Activated CD4-positive, alpha-beta T cell treated with anti-CD3 and anti-CD28 coated beads, Interleukin-2, Interleukin-4, amounts not matched to agents 100 ng/mL and 50 ng/mL, durations not matched to agents 16 hours and 8 hours (primary cell): Measurements from ENCODE around the gene TNFAIP3.
"Not testable (repeated sequence)": the region's sequence is repeated elsewhere in the genome, so short reads cannot be mapped to it uniquely, and the experiment has no call there.

Source experiments
- DNase-seq: peaks from one replicate; pipeline ENCODE4 v3.0.0-alpha.2; 2020; ENCODE audit warnings: low spot score

The TNFAIP3 gene

DNA sequence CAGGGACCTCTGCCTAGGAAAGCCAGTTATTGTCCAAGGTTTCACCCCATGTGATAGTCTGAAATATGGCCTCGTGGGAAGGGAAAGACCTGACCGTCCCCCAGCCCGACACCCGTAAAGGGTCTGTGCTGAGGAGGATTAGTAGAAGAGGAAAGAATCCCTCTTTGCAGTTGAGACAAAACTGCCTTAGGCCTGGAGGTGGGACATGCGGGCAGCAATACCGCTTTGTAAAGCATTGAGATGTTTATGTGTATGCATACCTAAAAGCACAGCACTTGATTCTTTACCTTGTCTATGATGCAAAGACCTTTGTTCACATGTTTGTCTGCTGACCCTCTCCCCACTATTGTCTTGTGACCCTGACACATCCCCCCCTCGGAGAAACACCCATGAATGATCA, 22.3 kb upstream of the TNFAIP3 start:
- DNase-seq: not testable (repeated sequence)

DNA sequence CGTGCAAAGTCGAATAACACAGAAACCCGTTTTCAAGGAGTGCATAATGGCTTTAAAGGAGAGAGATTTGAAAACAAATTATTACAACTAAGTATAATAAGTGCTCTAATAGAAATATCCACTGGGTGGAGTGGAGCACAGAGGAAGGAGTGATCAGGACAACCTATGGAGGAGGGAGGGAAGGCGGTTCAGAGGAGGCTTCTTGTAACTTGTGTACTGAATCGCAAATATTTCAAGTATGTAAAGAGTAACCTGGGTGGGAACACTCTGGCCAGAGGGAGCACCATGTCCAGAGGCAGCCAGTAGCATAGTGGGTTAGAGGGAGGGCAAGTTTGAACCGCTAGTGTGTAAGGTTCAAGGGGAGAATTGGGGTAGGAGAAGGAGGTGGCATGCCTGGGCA, 21.6 kb upstream of the TNFAIP3 start:
- DNase-seq: no peak

DNA sequence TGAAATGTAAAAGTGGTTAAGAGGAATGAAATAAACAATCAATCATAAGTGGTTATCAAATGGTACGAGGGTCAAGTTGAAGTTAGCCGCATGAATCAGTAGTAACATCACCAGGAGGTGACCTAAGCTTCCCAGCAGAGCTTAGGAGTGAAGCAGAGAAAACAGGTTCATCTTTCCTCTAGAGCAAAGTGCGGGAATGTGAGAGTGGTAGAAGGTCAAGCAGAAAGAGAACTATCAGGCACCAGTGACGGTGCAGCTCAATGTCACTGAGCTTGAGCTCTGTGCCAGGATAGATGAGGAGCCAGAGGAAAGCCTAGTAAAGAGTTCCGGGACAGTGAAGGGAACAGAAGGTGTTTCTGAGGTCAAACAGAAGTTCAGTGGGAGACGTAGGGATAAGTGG, 20.8 kb upstream of the TNFAIP3 start:
- DNase-seq: no peak

DNA sequence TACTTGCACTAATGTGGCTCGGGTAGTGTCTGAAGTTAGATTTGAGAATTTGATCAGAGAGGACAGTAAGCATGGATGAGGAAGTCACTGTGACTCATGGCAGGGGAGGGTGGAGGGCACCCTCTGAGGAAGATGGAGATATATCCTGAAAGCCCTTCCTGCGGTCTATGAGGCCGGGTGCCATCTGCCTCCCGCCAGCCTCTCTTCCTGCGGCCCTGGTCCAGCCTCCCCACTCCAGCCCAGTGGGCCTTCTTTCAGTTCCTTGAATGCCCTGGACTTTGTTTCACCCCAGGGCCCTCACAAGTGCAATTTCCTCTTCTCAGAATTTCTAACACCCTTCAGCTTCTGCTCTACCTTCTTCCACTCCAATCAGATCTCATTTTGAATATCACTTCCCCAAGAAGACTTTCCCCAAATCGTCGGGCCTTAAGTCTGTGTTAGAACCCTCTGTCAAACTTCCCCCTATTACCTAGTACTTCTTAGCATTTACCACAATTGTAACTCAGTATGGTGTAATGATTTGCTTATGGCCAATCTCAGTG, 20.2 kb upstream of the TNFAIP3 start:
- no peak for DNase-seq

DNA sequence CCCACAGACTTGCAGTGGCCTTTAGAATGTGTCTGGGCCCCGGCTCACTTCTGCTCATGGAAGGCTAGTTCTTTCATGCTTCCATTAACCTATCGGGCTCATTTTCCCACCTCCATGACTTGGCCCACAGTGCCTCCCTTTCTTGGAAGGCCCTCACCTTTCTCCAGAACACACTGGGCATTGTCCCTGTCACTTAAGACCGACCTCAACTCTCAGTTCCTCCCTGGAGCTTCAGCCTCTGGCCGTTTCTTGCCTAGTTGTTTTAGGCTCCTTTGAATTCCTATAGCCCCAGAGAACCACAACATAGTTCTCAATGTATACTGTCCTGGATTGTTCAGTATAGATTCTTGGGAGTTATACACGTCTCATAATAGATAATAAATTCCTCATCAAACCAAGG, 19.3 kb upstream of the TNFAIP3 start:
- DNase-seq: no peak

DNA sequence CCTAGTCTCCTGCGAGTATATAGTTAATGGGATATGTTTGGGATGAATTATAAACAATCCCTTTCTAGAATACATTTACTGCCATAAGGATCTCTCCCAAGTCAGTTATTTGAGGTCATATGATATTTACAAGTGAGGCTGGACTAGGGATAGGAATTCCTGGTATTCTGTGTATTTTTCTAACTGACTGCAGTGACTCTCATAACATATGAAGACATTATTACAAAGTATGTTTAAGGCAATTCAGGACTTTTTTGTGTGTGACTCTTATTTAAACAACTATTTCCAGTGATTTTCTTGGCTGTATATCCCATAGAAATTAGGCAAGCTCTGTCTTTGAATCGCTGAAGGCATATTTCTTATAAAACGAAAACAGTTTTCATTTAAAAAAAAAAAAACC, 18.4 kb upstream of the TNFAIP3 start:
- DNase-seq: no peak

DNA sequence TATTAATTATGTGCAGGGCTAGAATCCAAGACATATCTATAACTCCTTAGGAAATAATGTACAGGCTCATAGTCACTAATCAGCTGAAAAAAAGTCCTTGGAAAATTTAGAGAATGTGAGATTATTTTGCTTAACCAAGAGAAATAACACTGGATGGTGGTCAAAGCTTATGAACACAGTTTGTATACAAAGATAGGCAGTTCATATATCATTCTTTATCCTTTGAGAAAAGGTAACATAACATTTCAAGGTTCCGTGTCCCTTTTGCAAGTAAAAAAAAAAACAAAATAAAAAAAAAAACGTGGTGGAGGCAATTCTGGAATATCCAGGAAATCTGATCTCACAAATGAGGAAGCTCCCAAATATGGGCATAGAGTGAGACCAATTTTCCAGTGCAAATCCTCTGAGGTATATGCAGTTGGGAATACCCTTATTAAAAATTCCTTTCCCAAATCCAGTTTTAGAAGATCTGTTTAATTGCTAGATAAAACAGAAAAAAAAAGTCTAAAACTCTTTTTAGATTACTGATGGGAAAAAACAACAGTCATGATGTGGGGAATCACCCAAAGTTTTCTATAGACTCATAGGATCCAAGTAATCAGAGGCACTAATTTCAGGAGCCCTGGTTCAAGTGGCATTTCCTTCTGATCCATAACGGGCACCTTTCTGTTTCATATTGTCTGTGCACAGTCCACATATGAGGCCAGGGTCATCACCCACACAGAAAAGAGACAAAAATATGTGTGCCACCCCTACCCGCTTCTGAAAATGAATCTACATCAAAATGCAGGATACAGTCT, 17.7 kb upstream of the TNFAIP3 start:
- DNase-seq: peak; percentile 84

DNA sequence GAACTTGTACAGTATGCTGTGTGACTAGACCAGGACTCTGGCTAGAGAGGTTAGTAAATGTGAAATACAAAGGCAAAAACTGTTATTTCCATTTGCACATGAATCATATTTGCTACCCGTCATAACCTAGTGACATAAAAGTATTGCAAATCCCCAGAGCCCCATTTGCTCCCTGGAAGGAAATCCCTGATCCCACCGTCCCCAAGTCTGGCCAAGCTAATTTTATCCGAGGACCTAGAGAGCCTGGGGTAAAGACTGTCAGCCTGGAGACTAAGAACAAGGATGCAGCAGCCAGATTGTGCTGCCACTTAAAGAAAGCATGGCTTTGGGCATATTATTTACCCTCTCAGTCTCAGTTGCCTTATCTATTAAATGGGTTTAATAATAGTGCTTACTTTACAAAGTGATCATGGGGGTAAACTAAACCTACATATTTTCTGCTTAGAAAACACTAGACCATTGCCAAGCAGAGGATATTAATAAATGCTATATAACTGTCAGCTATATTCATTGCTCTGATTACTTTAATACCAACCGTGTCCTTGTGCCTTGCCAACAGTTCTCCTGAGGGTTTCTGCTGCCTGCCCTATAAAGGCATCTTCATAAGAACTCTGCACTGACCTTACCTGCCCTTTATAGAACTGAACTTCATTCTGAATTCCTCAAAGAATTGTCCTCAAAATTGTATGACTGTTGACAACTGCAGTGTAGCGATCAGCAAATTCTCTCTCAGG, 16.9 kb upstream of the TNFAIP3 start:
- no peak for DNase-seq

DNA sequence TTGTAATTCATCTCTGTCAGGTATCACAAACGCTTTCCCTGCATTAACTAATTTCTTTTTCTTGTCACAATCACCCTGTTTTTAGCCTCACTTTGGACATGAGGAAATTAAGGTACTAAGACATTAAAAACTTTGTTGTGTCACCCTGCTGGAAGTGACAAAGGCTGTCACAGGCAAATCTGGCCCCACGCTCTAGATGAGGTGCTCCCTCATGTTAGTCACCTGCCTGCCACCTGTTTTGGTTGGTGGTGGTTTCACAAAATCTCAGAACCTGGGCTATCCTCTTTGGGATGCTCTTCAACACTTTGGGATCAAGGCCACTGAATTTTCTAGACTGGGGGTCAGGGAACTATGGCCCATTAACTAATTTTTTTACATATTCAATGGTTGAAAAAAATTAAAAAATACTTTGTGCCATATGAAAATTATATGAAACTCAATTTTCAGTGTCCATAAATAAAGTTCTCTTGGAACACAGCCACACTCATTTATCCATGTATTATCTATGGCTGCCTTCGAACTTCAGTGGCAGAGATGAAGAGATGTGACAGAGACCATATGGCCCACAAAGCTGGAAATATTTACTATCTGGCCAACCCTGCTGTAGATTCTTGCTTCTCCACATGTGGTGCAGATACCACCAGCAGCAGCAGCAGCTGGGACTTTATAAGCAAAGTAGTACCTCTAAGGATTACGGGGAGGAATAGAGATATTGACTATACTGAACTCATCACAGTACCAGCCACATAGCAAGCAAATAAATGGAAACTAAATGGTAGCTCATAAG, 16.1 kb upstream of the TNFAIP3 start:
- no peak for DNase-seq

DNA sequence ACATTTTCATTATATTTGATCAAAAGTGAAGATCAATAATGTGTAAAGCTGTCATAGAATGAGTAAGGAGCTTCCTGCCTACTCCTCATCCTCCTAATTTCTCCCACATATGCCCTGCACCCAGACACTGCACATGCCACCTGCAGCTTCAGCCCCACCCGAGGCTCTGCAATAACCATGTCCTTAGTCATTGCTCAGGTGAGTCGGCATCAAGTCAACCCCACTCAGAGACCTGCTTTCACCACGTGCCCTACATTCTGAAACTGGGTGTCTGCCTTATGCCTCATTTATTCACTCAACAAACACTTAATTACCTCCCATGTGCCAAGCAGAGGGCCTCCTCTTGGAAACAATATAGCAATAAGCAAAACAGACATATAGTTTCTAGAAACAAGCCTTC, 15.4 kb upstream of the TNFAIP3 start:
- DNase-seq: no peak

DNA sequence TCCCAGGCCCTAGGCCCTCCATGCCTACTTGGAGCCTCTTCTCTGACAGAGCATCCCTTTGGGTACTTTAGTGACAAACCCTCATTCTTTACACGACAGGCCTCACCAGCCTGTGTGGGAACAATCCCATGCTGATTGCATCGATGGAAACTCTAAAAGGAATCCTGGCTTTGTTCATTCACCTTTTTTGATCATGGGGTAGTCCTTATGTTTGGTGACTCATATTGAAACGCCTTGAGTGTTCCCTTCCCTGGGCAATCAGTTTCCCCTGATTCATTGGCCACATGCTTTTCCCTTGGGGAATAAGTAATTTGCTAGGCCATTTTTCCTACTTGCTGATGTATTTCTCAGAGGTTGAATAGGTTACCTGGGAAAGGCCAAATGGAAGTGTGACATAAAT, 14.7 kb upstream of the TNFAIP3 start:
- no peak for DNase-seq

DNA sequence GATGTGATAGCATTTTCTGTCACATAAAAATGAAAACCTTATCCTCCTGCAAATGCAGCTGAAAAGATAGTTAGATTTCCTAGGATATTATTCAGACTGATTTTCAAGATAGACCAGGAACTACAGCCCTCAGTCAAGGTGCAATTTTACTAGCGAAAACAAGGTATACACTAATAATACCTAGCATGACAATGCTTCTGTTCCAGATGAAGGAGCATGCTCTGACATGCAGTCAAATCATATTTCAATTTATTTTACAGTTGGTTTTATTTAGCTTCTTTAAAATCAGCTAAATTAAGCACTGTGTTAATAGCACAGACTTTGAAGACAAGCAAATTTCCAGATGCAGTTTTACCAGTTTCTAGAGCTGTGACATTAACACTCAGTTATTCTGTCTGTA, 14.2 kb upstream of the TNFAIP3 start:
- no peak for DNase-seq

DNA sequence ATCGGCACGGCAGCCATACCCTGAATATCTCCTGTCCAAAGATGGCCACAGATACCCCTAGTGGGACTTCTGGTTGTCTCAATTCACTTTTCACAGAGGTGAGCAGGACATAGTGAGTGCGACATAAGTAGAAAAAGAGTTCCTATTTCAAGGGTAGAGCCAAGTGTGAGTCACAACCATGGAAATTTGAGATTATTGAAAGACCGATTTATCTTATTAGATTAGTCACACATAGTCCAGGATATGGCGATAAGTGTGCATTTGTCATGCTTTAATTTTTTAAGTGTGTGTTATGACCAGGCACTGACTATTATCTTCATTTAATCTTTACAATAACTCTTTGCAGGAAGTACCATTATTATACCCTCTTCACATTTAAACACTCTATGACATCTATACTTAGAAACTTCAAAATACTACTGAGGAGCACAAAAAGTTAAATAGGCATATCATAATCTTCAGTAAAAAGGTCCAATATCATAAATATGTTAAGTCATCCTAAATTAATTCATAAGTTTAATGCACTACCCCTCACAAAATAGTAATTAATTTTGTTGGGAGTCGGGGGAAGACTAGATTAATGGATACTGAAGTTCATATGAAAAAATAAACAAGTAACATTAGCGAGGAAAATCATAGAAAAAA, 13.4 kb upstream of the TNFAIP3 start:
- DNase-seq: no peak

DNA sequence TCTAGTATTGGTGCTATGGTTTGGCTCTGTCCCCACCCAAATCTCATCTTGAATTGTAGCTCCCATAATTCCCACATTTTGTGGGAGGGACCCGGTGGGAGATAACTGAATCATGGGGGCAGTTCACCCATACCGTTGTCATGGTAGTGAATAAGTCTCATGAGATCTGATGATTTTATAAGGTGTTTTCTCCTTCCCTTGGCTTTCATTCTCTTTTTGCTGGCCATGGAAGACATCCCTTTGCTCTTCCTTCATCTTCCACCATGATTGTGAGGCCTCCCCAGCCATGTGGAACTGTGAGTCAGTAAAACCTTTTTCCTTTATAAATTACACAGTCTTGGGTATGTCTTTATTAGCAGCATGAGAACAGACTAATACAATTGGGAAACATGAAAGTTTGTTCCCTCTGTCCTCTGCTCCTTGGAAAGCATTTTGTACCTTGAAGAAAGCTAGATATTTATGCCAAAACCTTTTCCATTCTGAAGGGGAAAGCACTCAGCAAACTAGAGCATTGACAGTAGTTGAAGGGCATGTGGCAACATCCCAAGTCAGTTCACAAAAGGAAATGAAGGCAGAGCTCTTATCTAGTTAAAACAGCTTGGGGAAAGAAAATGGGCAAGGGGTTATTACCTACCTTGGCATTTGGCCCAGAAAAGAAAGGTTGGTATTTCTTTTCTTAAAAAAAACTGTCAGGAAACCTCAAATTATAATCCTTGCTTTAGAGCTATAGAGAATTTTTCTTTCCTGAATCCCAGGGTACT, 10.7 kb upstream of the TNFAIP3 start:
- DNase-seq: no peak

DNA sequence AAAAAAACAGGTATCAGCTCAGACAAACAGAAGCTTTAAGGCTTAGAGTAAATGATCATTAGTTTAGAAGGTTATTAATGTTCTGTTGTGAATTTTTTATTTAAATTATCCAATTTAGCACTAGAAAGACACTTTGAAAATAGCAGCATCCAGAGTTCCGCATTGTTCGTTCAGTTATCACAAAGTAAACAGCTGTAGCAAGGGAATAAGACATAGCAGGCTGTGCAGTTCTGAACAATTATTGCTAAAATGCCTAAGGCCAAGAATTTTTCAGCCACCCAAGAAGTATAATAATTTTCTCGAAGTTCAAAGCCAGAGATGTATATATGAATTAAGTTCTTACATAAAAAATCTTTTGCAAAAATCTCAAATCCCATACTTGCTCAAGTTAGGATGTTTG, 8.0 kb upstream of the TNFAIP3 start:
- no peak for DNase-seq

DNA sequence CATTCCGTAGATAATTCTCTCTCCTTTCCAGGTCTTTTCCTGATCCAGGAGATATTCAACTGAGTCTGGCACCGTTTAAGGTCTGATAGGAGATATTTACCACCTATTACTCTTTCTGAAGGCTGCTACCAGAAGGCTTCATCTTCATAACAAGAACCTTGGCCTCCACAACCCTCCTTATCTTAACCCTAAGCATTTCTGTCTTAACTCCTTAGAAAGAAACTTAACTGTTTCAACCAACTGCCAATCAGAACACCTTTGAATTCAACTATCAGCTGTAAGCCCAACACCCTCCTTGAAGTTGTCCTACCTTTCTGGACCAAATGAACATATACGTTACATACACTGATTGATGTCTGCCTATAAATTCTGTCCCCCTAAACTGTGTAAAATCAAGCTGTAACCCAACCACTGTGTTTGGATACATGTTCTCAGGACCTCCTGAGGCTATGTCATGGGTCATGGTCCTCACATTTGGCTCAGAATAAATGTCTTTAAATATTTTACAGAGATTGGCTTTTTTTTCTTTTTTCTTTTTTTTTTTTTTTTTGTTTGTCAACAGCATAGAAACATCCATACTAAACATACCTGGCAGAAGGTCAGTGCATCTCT, 6.6 kb upstream of the TNFAIP3 start:
- no peak for DNase-seq

DNA sequence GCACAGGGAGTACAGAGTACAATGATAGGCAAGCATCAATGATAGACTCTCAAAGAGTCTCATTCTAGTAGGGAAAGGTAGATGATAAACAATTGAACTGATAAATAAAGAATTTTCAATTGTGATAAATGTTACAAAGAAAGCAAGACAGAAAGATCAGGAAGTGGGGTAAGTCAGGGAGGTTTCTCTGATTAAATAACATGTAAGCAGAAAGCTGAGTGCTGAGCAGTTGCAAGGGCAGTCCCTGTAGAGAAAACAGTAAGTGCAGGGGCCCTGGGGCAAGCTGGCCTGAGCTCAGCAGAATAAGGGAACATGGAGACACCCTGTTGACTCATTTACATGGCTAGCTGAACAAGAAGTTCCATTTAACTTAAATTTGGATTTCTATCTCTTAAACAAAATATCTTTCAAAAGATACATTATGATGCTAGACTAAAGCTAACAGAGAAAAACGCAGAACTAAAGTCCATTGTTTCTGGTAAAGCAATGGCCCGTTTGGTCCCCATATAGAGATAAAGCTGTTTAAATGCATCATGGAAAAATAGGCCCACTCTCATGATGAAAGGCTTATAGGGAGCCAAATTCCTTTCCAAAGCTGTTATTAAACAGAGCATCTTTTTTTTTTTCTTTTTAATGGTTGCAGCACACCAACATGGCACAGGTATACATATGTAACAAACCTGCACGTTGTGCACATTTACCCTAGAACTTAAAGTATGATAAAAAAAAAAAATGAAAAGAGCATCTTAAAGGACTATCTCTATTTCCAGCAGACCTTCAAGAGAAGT, 5.3 kb upstream of the TNFAIP3 start:
- DNase-seq: no peak

DNA sequence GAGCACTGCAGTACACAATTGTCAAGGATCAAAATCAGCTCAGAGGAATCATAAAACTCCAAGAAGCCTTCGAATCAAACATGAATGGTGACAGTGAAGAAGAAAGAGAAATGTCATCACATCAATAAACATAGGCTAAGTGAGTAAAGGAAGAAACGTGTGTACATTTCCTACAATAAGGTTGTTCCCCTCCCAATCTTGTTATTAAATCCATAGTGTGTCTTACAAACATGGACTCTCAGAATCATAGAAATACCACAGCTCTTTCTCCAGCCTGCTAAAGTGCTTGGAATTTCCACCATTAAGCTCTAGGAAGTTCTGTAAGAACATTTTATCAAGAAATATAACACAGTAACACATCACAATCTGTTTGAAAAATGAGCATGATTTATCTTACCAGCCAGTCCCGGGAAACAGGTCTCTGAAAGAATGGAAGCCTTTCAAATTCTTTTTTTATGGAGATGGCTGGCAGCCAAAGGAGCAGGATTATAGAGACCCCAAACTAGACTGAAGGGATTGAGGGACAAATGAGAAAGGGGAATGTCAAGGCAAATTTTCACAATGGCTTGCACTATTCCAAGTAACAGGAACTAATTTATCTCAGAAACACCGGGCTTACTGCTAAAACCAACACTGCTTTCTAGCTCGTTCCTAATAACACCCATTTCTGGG, 4.5 kb upstream of the TNFAIP3 start:
- DNase-seq: no peak

DNA sequence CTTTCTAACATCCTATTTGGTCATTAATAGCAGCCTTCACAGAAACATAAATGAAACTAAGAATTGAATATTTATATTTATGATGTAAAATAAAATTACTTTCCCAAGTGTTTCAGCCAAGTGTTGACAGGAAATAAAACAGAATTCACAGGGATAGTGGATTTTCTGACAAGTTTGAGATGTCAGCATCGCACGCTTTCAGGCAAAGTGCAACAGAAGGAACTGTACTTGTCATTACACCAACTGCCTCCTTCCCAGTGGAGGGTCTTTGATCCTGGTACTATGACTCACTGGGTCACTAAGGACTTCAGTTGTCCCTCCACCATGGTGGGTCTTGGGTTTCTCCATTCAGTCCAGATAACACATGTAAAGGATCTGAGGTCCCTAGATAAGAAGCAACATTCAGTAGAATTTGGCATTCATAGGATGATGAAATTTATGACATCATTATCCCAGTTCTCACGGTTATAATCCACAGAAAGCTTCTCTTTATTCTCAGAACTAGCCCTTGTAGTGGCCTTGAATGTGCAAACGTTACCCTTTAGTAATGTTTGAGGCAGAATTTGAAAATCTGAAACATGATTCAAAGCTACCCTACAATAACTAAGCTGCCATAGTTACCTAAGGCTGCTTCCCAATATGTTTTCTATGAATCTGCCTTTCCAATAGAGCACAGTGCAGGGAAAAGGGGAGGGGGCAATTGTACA, 3.8 kb upstream of the TNFAIP3 start:
- DNase-seq: no peak
